ENCODE measurements around the gene SERPINB2. TPM values are rescaled to one million over a fixed set of nuclear protein-coding genes. Genes with fewer than 3 reads are reported as not detected.

The SERPINB2 gene
- total and polyA plus RNA-seq, 2 donors, result 2.5 to 11.3 TPM

DNA sequence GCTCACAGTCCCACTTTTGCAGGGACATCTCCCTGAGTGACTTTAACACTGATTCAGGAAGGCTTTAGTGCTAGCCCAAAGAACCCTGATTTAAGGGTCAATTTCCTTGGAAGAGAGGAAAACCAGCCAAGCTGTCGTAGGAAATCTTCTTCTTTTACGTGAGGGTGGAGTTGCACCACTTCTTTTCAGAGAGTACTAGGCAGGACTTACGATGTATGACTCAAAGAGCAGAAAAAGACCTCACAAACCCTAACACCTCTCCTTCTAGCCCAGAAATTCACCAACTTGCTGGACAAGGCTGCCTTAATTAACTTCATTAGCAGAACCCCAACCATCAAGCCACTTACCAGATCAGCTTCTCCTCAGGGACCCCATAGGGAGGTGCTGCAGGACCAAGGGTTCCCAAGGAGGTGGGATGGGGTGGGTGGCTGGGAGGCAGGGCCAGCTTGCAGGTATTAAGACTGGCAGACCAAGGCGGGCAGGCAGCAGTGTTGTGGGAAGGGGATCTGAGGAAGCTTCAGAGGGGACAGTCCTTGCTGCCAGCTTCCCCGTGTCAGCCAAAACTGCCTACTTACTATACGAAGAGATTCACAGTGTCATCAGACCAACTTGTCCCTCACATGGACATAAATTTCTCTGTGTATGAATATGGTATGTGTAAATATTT, 6.7 kb downstream of the SERPINB2 start:
- Histone ChIP-seq H3K4me1 (ENCODE audit: control insufficient read depth in 2 of 2, insufficient read depth in 2 of 2, low read length in 2 of 2) (no peaks in the 10 kb centered on the region), H3K9me3 (ENCODE audit: control insufficient read depth in 2 of 2, insufficient read depth in 1 of 2, low read length in 1 of 2) (no peaks in the 10 kb centered on the region), H3K27ac (ENCODE audit: low read depth in 1 of 2, low read length in 1 of 2) (no peak overlapping the region), H3K27me3 (ENCODE audit: control insufficient read depth in 2 of 2, insufficient read depth in 1 of 2, low read length in 1 of 2) (no peaks in the 10 kb centered on the region), H3K4me3 (ENCODE audit: low read length in 2 of 2) (no peak overlapping the region), H3K36me3 (ENCODE audit: control insufficient read depth in 2 of 2, insufficient read depth in 2 of 2, low read length in 1 of 2) (no peaks in the 10 kb centered on the region)
- DNase-seq (ENCODE audit: low read depth in 6 of 9, low spot score in 9 of 9), result no peak
- 95% methylated on average over 6 of the region's 6 CpGs for WGBS

DNA sequence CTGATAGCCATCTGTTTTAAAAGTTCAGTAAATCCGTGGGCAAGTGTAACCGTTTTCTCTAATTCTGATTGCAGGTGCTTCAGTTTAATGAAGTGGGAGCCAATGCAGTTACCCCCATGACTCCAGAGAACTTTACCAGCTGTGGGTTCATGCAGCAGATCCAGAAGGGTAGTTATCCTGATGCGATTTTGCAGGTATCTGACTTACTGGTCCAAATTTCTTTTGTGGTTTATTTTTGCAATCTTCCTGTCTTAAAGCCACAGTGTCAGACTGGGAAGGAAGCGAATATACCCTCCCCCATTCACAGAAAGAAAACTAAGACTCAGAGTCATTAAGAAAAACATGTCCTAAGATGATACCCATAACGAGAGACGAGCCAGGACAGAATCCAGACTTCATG, 7.7 kb downstream of the SERPINB2 start:
- no peaks in the 10 kb centered on the region for H3K4me1 ChIP-seq (ENCODE audit: control insufficient read depth in 2 of 2, insufficient read depth in 2 of 2, low read length in 2 of 2)
- H3K27ac ChIP-seq (ENCODE audit: low read depth in 1 of 2, low read length in 1 of 2), result no peak overlapping the region
- no peak for DNase-seq (ENCODE audit: low read depth in 6 of 9, low spot score in 9 of 9)
- H3K27me3 ChIP-seq (ENCODE audit: control insufficient read depth in 2 of 2, insufficient read depth in 1 of 2, low read length in 1 of 2), result no peaks in the 10 kb centered on the region
- 62% methylated on average over 6 of the region's 6 CpGs for whole genome bisulfite sequencing
- no peaks in the 10 kb centered on the region for H3K36me3 ChIP-seq (ENCODE audit: control insufficient read depth in 2 of 2, insufficient read depth in 2 of 2, low read length in 1 of 2)
- H3K4me3 ChIP-seq (ENCODE audit: low read length in 2 of 2), result no peak overlapping the region
- H3K9me3 ChIP-seq (ENCODE audit: control insufficient read depth in 2 of 2, insufficient read depth in 1 of 2, low read length in 1 of 2), result no peaks in the 10 kb centered on the region

DNA sequence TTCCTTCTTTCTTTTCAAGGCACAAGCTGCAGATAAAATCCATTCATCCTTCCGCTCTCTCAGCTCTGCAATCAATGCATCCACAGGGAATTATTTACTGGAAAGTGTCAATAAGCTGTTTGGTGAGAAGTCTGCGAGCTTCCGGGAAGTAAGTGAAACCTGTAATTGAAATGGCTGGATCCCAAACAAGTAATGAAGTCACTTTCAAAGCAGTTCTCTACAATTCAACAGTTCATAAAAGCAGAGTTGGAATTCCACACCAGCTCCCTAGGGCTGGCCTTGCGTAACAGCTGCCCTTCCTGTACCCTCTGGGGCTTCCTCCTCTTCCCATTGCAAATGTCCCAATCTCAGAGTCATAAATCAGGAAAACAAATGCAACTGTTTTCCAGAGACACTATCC, 9.6 kb downstream of the SERPINB2 start:
- Histone ChIP-seq H3K27ac (ENCODE audit: low read depth in 1 of 2, low read length in 1 of 2) (no peak overlapping the region), H3K4me1 (ENCODE audit: control insufficient read depth in 2 of 2, insufficient read depth in 2 of 2, low read length in 2 of 2) (no peaks in the 10 kb centered on the region), H3K27me3 (ENCODE audit: control insufficient read depth in 2 of 2, insufficient read depth in 1 of 2, low read length in 1 of 2) (no peaks in the 10 kb centered on the region), H3K9me3 (ENCODE audit: control insufficient read depth in 2 of 2, insufficient read depth in 1 of 2, low read length in 1 of 2) (no peaks in the 10 kb centered on the region), H3K36me3 (ENCODE audit: control insufficient read depth in 2 of 2, insufficient read depth in 2 of 2, low read length in 1 of 2) (no peaks in the 10 kb centered on the region), H3K4me3 (ENCODE audit: low read length in 2 of 2) (no peak overlapping the region)
- WGBS, result 74% methylated on average over 4 of the region's 4 CpGs
- no peak for DNase-seq (ENCODE audit: low read depth in 6 of 9, low spot score in 9 of 9)

DNA sequence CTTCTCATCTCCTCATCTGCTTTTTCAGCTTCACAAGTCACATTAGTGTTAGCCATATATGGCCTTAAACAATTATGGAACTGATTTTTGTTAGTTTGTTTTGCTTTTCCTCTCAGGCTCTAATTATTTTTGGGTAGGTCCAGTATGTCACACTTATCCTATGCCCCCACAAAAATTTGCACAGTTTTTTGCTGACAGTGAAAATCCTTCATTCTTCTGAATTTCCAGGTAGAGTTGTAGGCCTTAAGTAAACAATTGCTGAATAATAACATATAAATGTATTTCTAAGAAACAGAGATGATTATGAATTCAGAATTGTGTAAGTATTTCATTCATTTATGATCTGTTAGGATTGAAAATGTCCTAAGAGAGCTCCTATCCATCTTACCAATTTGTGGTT, 11.7 kb downstream of the SERPINB2 start:
- Histone ChIP-seq H3K36me3 (ENCODE audit: control insufficient read depth in 2 of 2, insufficient read depth in 2 of 2, low read length in 1 of 2) (no peaks in the 10 kb centered on the region), H3K27me3 (ENCODE audit: control insufficient read depth in 2 of 2, insufficient read depth in 1 of 2, low read length in 1 of 2) (no peaks in the 10 kb centered on the region), H3K27ac (ENCODE audit: low read depth in 1 of 2, low read length in 1 of 2) (no peak overlapping the region), H3K4me1 (ENCODE audit: control insufficient read depth in 2 of 2, insufficient read depth in 2 of 2, low read length in 2 of 2) (no peaks in the 10 kb centered on the region), H3K4me3 (ENCODE audit: low read length in 2 of 2) (no peak overlapping the region), H3K9me3 (ENCODE audit: control insufficient read depth in 2 of 2, insufficient read depth in 1 of 2, low read length in 1 of 2) (no peaks in the 10 kb centered on the region)
- no peak for DNase-seq (ENCODE audit: low read depth in 6 of 9, low spot score in 9 of 9)

DNA sequence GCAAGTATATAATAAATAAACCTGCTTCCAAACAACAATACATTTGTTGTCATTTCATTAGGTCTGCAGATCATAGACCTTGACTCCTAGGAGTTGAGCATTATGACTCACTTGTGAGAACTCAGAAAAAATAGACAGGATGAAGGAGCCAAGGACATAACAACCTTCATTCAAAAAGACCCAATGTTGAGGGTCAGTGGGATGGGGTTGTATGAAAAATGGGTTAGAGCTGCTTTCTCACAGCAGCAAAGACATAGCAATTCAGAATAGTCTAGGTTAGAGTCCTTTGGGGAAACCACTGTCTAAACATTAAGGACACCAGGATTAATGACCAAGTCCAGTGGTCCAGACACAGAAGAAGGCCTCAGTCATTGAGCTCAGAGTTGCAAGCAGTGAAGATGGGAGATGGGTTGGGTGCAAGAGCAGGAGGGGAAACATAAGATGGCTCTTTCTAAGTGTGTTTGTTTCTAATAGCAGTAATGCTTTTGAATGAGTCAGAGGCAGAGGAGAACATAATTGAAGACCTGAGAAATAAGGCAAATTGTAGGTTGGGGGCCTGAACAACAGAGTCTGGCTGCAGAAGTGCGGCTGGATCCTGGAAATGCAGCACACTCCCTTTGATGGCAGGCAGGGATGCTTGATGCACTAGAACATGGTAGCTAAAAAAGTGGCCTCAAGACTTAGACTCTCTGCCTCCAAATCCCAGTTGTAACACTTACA, 16.5 kb downstream of the SERPINB2 start:
- Histone ChIP-seq H3K27me3 (ENCODE audit: control insufficient read depth in 2 of 2, insufficient read depth in 1 of 2, low read length in 1 of 2) (no peaks in the 10 kb centered on the region), H3K9me3 (ENCODE audit: control insufficient read depth in 2 of 2, insufficient read depth in 1 of 2, low read length in 1 of 2) (no peaks in the 10 kb centered on the region), H3K4me3 (ENCODE audit: low read length in 2 of 2) (no peak overlapping the region), H3K4me1 (ENCODE audit: control insufficient read depth in 2 of 2, insufficient read depth in 2 of 2, low read length in 2 of 2) (no peaks in the 10 kb centered on the region), H3K27ac (ENCODE audit: low read depth in 1 of 2, low read length in 1 of 2) (no peak overlapping the region), H3K36me3 (ENCODE audit: control insufficient read depth in 2 of 2, insufficient read depth in 2 of 2, low read length in 1 of 2) (no peaks in the 10 kb centered on the region)
- WGBS, result 98% methylated on average over 1 of the region's 1 CpG
- DNase-seq (ENCODE audit: low read depth in 6 of 9, low spot score in 9 of 9), result no peak

DNA sequence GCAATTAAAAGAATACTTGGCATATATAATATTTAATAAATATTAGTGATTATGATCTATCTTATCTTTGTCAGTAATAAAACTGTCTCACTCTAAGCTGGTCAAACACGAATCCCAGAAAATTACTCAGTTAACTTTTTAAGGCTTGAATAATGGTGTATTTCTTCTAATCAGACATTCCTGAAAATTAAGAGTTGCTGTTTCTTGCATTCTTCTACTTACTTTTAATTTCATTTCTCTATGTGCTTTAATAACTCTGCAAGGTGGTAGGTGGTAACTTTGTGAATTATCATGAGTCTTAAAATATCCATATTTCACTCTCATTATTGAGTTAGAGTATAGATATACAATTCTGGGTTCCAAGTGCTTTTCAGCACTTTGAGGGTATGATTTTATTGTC, 17.2 kb downstream of the SERPINB2 start:
- Histone ChIP-seq H3K9me3 (ENCODE audit: control insufficient read depth in 2 of 2, insufficient read depth in 1 of 2, low read length in 1 of 2) (no peaks in the 10 kb centered on the region), H3K27ac (ENCODE audit: low read depth in 1 of 2, low read length in 1 of 2) (no peak overlapping the region), H3K4me1 (ENCODE audit: control insufficient read depth in 2 of 2, insufficient read depth in 2 of 2, low read length in 2 of 2) (no peaks in the 10 kb centered on the region), H3K36me3 (ENCODE audit: control insufficient read depth in 2 of 2, insufficient read depth in 2 of 2, low read length in 1 of 2) (no peaks in the 10 kb centered on the region), H3K27me3 (ENCODE audit: control insufficient read depth in 2 of 2, insufficient read depth in 1 of 2, low read length in 1 of 2) (no peaks in the 10 kb centered on the region), H3K4me3 (ENCODE audit: low read length in 2 of 2) (no peak overlapping the region)
- no peak for DNase-seq (ENCODE audit: low read depth in 6 of 9, low spot score in 9 of 9)
- 93% methylated on average over 1 of the region's 1 CpG for WGBS

DNA sequence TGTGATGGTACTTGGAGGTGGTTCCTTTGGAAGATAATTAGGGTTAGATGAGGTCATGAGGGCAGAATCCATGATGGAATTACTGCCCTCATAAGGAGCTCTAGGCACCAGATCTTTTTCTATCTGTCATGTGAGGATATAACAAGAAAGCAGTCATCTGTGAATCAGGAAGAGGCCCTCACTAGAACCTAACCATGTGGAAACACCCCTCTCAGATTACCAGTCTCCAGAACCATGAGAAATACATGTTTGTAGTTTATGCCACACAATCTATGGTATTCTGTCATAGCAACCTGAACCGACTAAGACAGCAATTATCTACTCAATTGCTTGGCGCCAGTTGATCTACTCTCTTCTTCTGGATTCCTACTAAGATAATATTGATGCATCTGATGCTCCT, 17.9 kb downstream of the SERPINB2 start:
- no peaks in the 10 kb centered on the region for H3K9me3 ChIP-seq (ENCODE audit: control insufficient read depth in 2 of 2, insufficient read depth in 1 of 2, low read length in 1 of 2)
- H3K4me1 ChIP-seq (ENCODE audit: control insufficient read depth in 2 of 2, insufficient read depth in 2 of 2, low read length in 2 of 2), result no peaks in the 10 kb centered on the region
- no peak for DNase-seq (ENCODE audit: low read depth in 6 of 9, low spot score in 9 of 9)
- H3K27me3 ChIP-seq (ENCODE audit: control insufficient read depth in 2 of 2, insufficient read depth in 1 of 2, low read length in 1 of 2), result no peaks in the 10 kb centered on the region
- H3K36me3 ChIP-seq (ENCODE audit: control insufficient read depth in 2 of 2, insufficient read depth in 2 of 2, low read length in 1 of 2), result no peaks in the 10 kb centered on the region
- no peak overlapping the region for H3K4me3 ChIP-seq (ENCODE audit: low read length in 2 of 2)
- H3K27ac ChIP-seq (ENCODE audit: low read depth in 1 of 2, low read length in 1 of 2), result no peak overlapping the region
- 94% methylated on average over 2 of the region's 2 CpGs for WGBS

DNA sequence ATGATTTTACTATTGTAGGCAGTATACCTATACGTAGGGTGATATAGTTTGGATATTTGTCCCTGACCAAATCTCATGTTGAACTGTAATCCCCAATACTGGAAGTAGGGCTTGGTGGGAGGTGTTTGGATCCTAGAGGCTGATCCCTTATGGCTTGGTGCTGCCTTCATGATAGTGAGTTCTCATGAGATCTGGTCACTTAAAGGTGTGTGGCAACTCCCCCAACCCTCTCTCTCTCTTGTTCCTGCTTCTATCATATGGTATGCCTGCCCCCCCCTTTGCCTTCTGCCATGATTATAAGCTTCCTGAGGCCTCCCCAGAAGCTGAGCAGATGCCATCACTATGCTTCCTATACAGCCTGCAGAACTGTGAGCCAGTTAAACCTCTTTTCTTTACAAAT, 18.6 kb downstream of the SERPINB2 start:
- Histone ChIP-seq H3K4me1 (ENCODE audit: control insufficient read depth in 2 of 2, insufficient read depth in 2 of 2, low read length in 2 of 2) (no peaks in the 10 kb centered on the region), H3K27ac (ENCODE audit: low read depth in 1 of 2, low read length in 1 of 2) (no peak overlapping the region), H3K27me3 (ENCODE audit: control insufficient read depth in 2 of 2, insufficient read depth in 1 of 2, low read length in 1 of 2) (no peaks in the 10 kb centered on the region), H3K36me3 (ENCODE audit: control insufficient read depth in 2 of 2, insufficient read depth in 2 of 2, low read length in 1 of 2) (no peaks in the 10 kb centered on the region), H3K9me3 (ENCODE audit: control insufficient read depth in 2 of 2, insufficient read depth in 1 of 2, low read length in 1 of 2) (no peaks in the 10 kb centered on the region), H3K4me3 (ENCODE audit: low read length in 2 of 2) (no peak overlapping the region)
- DNase-seq (ENCODE audit: low read depth in 6 of 9, low spot score in 9 of 9), result no peak
- WGBS, result 98% methylated on average over 1 of the region's 1 CpG

DNA sequence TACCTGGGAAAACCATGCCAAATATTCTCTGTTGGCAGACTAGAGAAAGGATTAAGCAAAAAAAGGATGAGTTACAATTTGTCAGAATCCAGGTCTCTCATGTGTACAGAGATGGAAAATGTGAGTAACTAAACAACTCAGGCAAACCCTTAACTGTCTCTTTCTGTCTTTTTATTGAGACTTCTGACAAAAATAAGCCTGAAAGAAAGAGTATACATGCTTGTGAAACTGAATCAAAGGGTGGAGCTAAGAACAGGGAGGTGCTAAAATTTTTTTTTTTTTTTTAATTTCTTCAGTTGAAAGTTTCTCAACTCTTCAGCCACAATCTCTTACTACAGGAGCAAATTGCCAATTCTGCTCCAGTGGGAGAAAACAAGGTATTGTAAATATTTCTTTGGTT, 20.2 kb downstream of the SERPINB2 start, which contains the start of gene SERPINB10:
Gene SERPINB10, plus strand, starts transcription at position 295 of the 400 bp plus-strand sequence. CDS start 7,553 bp downstream, outside the sequence.
- H3K27ac ChIP-seq (ENCODE audit: low read depth in 1 of 2, low read length in 1 of 2), result peak within 1 kb of the TSS in 1 of 2 donors; percentile 30
- H3K9me3 ChIP-seq (ENCODE audit: control insufficient read depth in 2 of 2, insufficient read depth in 1 of 2, low read length in 1 of 2), result no peaks in the 10 kb centered on the region
- H3K4me3 ChIP-seq (ENCODE audit: low read length in 2 of 2), result no peak within 1 kb of the TSS
- H3K36me3 ChIP-seq (ENCODE audit: control insufficient read depth in 2 of 2, insufficient read depth in 2 of 2, low read length in 1 of 2), result no peaks in the 10 kb centered on the region
- no peaks in the 10 kb centered on the region for H3K4me1 ChIP-seq (ENCODE audit: control insufficient read depth in 2 of 2, insufficient read depth in 2 of 2, low read length in 2 of 2)
- no peak for DNase-seq (ENCODE audit: low read depth in 6 of 9, low spot score in 9 of 9)
- H3K27me3 ChIP-seq (ENCODE audit: control insufficient read depth in 2 of 2, insufficient read depth in 1 of 2, low read length in 1 of 2), result no peaks in the 10 kb centered on the region

Measured in thymus (tissue), 11 donors.